GM13977 (cell line): ENCODE measurements around the gene YARS1.

Experiments
- DNase-seq: peaks from one replicate; pipeline ENCODE4 v3.0.0; 2012; ENCODE audit warnings: low spot score
- in situ Hi-C: fragments of 300-500 bp; cut with MboI; formaldehyde crosslinking; loops from one replicate; pipeline ENCODE4 v1.12.0; 2022; ENCODE audit warnings: low sequenced_read_pairs, low pct_unique_long_range_greater_than_20kb, mixed read lengths, inconsistent platforms; ENCODE audit not compliant: unreplicated experiment
- TF ChIP-seq, protein P1 (sequence below): IDR thresholded peaks from 2 replicates; pipeline ENCODE4 v1.5.1; 2012; ENCODE audit warnings: mild to moderate bottlenecking, control low read depth; ENCODE audit not compliant: insufficient read depth; ENCODE audit errors: extremely low read depth, missing control alignments

Gene YARS1

GRCh38 chr1:32736812-32737791, 80.1 kb downstream of the YARS1 start:
- DNase-seq: no peak
- TF ChIP-seq, protein P1, sequence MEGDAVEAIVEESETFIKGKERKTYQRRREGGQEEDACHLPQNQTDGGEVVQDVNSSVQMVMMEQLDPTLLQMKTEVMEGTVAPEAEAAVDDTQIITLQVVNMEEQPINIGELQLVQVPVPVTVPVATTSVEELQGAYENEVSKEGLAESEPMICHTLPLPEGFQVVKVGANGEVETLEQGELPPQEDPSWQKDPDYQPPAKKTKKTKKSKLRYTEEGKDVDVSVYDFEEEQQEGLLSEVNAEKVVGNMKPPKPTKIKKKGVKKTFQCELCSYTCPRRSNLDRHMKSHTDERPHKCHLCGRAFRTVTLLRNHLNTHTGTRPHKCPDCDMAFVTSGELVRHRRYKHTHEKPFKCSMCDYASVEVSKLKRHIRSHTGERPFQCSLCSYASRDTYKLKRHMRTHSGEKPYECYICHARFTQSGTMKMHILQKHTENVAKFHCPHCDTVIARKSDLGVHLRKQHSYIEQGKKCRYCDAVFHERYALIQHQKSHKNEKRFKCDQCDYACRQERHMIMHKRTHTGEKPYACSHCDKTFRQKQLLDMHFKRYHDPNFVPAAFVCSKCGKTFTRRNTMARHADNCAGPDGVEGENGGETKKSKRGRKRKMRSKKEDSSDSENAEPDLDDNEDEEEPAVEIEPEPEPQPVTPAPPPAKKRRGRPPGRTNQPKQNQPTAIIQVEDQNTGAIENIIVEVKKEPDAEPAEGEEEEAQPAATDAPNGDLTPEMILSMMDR: no peak
- in situ Hi-C loops: no loop called here

GRCh38 chr1:32733582-32734321, 83.4 kb downstream of the YARS1 start:
- in situ Hi-C loops: no loop called here
- peak; percentile 72 for DNase-seq
- TF ChIP-seq, protein P1: peak; percentile 19

- in situ Hi-C loops: no loop called here
- DNase-seq: no peak
- TF ChIP-seq, protein P1: no peak
Measured at GRCh38 chr1:32729254-32730046, 87.7 kb downstream of the YARS1 start.

DNA sequence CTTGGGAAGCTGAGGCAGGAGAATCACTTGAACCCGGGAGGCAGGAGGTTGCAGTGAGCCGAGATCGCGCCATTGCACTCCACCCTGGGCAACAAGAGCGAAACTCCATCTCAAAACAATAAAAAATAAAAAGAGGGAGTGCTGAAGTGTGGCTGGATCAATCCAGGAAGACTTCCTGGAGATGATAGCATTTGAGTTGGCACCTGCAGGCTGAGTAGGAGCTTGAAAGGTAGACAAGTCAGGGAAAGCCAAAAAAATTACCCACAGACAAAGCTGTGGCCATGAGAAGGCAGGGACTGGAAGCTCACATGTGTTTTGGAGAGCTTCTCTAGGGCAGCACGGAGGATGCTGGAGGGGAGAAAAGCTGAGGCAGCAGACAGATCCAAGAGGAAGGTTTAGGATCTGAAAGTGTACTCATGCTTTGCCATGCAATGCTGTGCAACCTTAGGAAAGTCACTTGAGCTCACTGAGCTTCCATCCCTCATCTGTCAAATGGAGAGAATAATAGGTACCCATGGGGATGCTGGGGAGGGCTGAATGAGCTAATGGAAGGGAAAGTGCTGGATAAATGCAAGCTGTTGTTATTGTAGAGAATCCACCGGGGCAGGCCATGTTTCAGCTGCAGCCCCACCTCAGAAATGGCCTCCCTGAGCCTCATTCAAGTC, 88.6 kb downstream of the YARS1 start:
- DNase-seq: no peak
- TF ChIP-seq, protein P1: no peak
- in situ Hi-C loops: no loop called here

GRCh38 chr1:32727876-32728275, 89.3 kb downstream of the YARS1 start:
- TF ChIP-seq, protein P1: no peak
- no peak for DNase-seq
- in situ Hi-C loops: no loop called here

DNA sequence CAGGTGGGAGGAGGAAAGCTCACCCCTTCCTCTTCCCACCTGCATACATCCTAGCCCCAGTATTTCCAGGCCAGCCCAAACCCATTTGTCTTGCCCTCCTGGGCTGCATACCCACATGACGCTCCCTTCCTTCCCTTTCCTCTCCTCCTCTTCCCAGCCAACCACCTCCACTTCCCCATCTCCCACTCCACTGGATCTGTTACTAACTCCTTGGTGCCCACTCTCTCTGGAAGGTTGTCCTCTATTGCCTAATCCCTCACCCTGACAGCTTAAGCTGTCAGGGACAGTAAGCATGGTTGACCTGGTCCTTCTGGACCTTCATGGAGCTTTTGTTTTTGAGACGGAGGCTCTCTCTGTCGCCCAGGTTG, 91.6 kb downstream of the YARS1 start:
- no peak for DNase-seq
- TF ChIP-seq, protein P1: no peak
- in situ Hi-C loops: no loop called here
